Measurements from ENCODE around the gene SFXN2. TPM values are rescaled to one million over a fixed set of nuclear protein-coding genes. Genes with fewer than 3 reads are reported as not detected.

SFXN2 gene
- polyA plus RNA-seq, 1 of the 3 experiments (the other 2 are of a cell fraction) = 10.2 TPM

DNA sequence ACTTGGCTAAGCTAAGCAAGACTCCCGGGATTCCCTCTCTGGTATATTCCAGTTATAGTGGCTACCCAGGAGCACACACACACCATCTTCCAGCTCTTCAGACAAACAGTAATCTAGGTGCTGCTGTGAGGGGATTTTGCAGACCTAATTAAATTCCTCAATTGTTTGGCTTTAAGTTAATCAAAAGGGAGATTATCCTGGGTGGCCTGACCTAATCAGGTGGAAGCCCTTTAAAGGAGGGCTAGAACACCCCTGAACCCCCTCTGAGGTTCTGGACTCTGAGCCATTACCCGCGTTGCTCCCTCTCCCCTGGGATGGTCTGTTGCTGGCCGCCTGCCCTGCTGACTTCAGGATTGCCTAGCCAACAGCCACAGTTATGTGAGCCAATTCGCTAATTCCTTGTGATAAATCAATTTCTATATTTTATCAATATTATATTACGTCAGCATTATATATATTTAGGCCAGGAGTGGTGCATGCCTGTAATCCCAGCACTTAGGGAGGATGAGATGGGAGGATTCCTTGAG, 6.4 kb downstream of the SFXN2 start:
- CTCF ChIA-PET = interaction anchor here (0.9 kb wide), 1 partner anchor 348 kb away, joined by 3 read pairs; no protein-coding TSS in a partner anchor
- H3K27ac ChIP-seq (ENCODE audit: low read depth in 2 of 2, low read length in 1 of 2) = no peak overlapping the region
- WGBS (ENCODE audit: low lambda C conversion rate) = 88% methylated on average over 6 of the region's 6 CpGs
- no peak overlapping the region for H3K9ac ChIP-seq
- no peak overlapping the region for H2AFZ ChIP-seq (ENCODE audit: low read depth)
- no peak overlapping the region for H3K4me2 ChIP-seq
- no peaks in the 10 kb centered on the region for H3K27me3 ChIP-seq (ENCODE audit: insufficient read depth)
- no peaks in the 10 kb centered on the region for H4K20me1 ChIP-seq (ENCODE audit: insufficient read depth)
- POLR2A ChIA-PET = interaction anchor here (1.0 kb wide), 1 partner anchor 44 kb away, joined by 3 read pairs; no protein-coding TSS in a partner anchor
- no peaks in the 10 kb centered on the region for H3K9me2 ChIP-seq
- H3K79me2 ChIP-seq (ENCODE audit: insufficient read depth) = peaks cover 16% of the 10 kb centered on the region
- H3K9me3 ChIP-seq = no peaks in the 10 kb centered on the region
- H3F3A ChIP-seq (replicated peaks; ENCODE audit: insufficient read depth) = no peaks in the 10 kb centered on the region
- H3K36me3 ChIP-seq (replicated peaks in 1 of 2; ENCODE audit: control insufficient read depth in 1 of 2, insufficient read depth in 2 of 2, low read length in 1 of 2) = peaks cover 3% of the 10 kb centered on the region in 2 experiments
- H3K4me1 ChIP-seq (ENCODE audit: control insufficient read depth in 1 of 2, insufficient read depth in 2 of 2, low read depth in 1 of 2, low read length in 1 of 2) = peaks cover 0 to 8% of the 10 kb centered on the region in 2 experiments; a peak in 3 of 4 replicates
- DNase-seq = no peak
- TF ChIP-seq SIN3A (IDR thresholded peaks at IDR 0.05; ENCODE audit: borderline replicate concordance, low read depth, low read length) (no peak), FOSL2 (IDR thresholded peaks at IDR 0.05; ENCODE audit: borderline replicate concordance, low read depth) (no peak), TEAD4 (IDR thresholded peaks at IDR 0.05; ENCODE audit: borderline replicate concordance, insufficient read depth) (no peak), EZH2phosphoT487 (IDR thresholded peaks at IDR 0.05; ENCODE audit: borderline replicate concordance, low read depth) (no peak), RCOR1 (IDR thresholded peaks at IDR 0.05; ENCODE audit: low read length) (no peak), YY1 (IDR thresholded peaks at IDR 0.05; ENCODE audit: low read depth) (no peak), ELF1 (IDR thresholded peaks at IDR 0.05) (no peak), USF1 (IDR thresholded peaks at IDR 0.05; ENCODE audit: borderline replicate concordance, low read depth) (no peak), REST (IDR thresholded peaks at IDR 0.05; ENCODE audit: low read depth, low read length) (no peak), POLR2AphosphoS5 (IDR thresholded peaks at IDR 0.05; ENCODE audit: low read depth, low read length) (no peak), MXI1 (IDR thresholded peaks at IDR 0.05; ENCODE audit: low read depth, low read length) (no peak), GABPA (IDR thresholded peaks at IDR 0.05; ENCODE audit: low read depth) (no peak), NRF1 (IDR thresholded peaks at IDR 0.05; ENCODE audit: low read depth, low read length) (no peak)
- TF ChIP-seq, protein P1, sequence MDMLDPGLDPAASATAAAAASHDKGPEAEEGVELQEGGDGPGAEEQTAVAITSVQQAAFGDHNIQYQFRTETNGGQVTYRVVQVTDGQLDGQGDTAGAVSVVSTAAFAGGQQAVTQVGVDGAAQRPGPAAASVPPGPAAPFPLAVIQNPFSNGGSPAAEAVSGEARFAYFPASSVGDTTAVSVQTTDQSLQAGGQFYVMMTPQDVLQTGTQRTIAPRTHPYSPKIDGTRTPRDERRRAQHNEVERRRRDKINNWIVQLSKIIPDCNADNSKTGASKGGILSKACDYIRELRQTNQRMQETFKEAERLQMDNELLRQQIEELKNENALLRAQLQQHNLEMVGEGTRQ (IDR thresholded peaks at IDR 0.05; ENCODE audit: borderline replicate concordance, low read depth, low read length) = no peak
- TF ChIP-seq, protein P2, sequence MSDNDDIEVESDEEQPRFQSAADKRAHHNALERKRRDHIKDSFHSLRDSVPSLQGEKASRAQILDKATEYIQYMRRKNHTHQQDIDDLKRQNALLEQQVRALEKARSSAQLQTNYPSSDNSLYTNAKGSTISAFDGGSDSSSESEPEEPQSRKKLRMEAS (IDR thresholded peaks at IDR 0.05; ENCODE audit: low read depth) = no peak
- TF ChIP-seq, protein P3, sequence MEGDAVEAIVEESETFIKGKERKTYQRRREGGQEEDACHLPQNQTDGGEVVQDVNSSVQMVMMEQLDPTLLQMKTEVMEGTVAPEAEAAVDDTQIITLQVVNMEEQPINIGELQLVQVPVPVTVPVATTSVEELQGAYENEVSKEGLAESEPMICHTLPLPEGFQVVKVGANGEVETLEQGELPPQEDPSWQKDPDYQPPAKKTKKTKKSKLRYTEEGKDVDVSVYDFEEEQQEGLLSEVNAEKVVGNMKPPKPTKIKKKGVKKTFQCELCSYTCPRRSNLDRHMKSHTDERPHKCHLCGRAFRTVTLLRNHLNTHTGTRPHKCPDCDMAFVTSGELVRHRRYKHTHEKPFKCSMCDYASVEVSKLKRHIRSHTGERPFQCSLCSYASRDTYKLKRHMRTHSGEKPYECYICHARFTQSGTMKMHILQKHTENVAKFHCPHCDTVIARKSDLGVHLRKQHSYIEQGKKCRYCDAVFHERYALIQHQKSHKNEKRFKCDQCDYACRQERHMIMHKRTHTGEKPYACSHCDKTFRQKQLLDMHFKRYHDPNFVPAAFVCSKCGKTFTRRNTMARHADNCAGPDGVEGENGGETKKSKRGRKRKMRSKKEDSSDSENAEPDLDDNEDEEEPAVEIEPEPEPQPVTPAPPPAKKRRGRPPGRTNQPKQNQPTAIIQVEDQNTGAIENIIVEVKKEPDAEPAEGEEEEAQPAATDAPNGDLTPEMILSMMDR (IDR thresholded peaks at IDR 0.05) = no peak
- H3K4me3 ChIP-seq (ENCODE audit: low read depth in 2 of 2, low read length in 1 of 2) = no peak overlapping the region
